Endometrial microvascular endothelial cells (primary cell): ENCODE results near the gene PTBP3. TPM values are rescaled to one million over a fixed set of nuclear protein-coding genes. Genes with fewer than 3 reads are reported as not detected.

Experiments used
- in situ Hi-C: cut with HindIII; loops from 2 replicates; pipeline ENCODE4 v1.10.0; 2017; ENCODE audit warnings: low sequenced_read_pairs, low pct_unique_long_range_greater_than_20kb; ENCODE audit errors: inconsistent ontology term
- total RNA-seq: library from RNA; depleted of rRNA; stranded (reverse); fragments of >200 nt; gene quantifications from one replicate; pipeline ENCODE4 v1.2.3, GENCODE V29; 2015; ENCODE audit errors: inconsistent ontology term

Gene PTBP3
- total RNA-seq, 1 donor from 2014 or later = 48.1 TPM

DNA sequence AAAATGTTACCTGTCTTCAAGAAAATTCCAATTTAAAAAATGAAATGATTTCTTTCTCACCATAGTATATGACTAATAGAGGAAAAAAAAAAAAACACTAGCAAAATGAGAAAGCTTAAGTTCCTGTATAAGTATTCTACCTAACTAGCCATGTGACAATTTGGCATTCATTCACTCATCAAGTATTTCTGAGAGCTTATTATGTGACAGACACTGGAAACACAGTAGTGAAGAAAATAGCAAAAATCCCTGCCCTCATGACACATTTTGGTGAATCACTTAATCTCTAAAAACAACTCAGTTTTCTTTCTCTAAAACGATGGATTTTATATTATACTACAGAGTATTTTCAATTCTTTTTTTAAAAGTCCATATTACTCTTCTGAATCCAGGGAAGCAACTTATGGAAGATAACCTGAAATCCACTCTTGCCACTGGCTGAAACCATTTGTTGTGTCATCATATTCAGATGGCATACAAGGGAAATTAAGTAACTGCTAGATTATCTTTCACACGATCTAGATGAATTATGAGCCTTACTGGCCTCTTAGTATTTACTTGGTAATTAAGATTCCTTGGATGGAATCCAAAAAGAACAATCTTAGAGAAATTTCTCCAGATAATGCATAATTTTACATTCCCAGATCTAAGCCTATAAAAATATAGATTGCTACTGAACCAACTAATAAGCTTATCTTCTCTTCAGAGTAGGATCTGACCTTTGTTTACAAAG, 5.5 kb downstream of the PTBP3 start:
- in situ Hi-C loops = no loop called here

DNA sequence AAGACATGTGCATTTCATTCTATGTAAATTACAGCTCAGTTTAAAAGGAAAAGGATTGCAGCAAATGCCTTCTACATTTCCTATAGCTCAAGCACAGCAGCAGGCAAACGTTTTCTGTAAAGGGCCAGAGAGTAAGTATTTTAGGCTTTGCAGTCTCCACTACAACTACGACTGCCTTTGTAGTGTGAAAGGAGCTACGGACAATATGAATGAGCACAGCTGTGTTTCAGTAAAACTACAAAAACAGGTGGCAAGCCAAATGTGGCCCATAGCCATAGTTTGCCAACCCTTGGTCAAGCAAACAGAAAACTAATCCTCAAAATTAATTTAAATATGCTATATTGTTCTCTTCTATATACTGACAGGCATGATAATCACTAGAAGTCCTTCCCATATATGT, 7.2 kb downstream of the PTBP3 start:
- in situ Hi-C loops = no loop called here

DNA sequence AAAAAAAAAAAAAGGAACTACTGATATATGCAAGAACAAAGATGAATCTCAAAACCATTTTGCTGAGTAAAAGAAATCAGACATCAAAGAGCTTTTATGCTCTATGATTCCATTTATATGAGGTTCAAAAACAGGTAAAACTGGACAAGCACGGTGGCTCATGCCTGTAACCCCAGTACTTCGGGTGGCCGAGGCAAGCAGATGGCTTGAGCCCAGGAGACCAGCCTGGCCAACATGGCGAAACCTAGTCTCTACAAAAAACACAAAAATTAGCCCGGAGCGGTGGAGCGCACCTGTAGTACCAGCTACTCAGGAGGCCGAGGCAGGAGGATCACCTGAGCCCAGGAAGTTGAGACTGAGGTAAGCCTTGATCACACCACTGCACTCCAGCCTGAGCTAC, 7.8 kb downstream of the PTBP3 start:
- in situ Hi-C loops = no loop called here

DNA sequence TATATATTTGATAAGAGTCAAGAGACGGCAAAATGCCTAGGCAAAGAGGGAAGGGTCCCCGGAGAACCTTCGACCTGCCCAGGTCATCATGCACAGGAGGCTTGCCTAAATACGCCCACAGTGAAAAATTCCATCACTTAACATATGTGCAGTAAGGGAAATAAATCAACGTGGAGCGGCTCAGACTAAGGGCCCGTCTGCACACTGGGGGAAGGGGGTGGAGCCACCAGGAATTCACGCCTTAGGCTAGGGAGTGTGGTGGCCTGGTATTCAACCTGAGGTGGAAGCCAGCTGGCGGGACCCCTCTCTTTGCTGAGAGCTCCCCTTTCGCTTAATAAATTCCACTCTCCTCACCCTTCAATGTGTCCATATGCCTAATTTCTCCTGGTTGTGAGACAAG, 8.3 kb downstream of the PTBP3 start:
- in situ Hi-C loops = no loop called here

DNA sequence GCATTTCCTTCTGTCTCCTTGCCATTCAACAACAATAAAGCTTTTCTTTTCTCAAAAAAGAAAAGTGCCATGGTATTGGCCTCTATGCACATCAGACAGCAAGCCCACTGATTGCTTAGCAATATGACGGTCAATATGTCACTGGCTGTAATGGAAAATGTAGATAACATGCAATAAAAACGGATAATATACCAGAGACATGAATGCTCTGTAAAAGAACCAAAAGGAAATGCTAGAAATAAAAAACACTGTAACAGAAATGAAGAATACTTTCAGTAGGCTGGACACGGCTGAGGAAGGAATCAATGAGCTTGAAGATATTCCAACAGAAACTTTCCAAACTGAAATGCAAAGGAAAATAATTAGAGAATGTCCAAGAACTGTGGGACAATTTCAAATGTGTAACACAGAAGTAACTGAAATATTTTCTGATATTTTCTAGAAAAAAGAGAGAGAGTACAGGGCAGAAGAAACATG, 10.0 kb downstream of the PTBP3 start:
- in situ Hi-C loops = no loop called here

DNA sequence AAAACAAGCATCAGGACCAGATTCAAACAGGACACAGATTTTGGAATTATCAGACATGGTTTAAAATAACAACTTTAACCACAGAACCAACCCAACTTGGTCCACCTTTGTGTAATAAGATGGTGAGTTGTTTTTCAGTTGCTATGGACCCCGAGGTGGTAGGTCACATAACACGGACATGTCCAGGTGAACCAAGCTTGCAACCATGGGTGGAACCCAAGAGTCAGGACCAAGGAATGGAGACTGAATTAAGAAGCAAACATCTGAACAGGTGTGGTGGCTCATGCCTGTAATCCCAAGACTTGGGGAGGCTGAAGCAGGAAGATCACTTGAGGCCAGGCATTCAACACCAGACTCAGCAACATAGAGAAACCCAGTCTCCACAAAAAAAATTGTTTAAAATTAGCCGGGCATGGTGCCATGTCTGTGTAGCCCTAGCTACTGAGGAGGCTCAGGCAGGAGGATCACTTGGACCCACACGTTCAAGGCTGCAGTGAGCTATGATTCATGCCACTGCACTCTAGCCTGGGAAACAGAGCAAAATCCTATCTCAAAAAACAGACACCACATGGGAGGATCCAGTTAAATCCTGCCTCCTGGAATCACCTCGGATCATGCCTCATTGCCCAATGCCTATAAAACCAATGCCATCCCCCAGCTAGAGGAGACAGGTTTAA, 10.6 kb downstream of the PTBP3 start:
- in situ Hi-C loops = no loop called here

DNA sequence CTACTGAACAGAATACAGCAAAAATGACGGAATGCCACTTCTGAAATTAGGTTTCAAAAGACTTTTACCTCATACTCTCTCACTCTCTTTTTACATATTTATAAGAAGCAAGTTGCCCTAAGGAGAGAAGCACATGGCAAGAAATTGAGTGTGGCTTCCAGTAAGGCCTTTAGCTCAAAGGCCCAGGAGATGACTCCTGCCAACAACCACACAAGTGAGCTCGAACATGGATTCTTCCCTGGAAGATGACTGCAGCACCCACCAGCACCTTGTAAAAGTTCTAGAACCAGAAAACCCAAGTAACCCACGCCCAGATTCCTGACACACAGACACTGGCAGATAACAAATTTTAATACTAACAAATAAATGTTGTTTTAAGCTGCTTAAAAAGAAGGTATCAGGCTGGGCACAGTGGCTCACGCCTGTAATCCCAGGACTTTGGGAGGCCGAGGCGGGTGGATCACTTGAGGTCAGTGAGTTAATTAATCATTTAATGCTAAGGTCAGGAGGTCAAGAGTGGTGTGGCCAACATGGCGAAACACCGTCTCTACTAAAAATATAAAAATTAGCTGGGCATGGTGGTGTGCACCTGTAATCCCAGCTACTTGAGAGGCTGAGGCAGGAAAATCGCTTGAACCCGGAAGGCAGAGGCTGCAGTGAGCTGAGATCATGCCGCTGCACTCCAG, 17.0 kb downstream of the PTBP3 start:
- in situ Hi-C loops = no loop called here

- in situ Hi-C loops = no loop called here
Observed at GRCh38 chr9:112315331-112316257, 17.8 kb downstream of the PTBP3 start.

DNA sequence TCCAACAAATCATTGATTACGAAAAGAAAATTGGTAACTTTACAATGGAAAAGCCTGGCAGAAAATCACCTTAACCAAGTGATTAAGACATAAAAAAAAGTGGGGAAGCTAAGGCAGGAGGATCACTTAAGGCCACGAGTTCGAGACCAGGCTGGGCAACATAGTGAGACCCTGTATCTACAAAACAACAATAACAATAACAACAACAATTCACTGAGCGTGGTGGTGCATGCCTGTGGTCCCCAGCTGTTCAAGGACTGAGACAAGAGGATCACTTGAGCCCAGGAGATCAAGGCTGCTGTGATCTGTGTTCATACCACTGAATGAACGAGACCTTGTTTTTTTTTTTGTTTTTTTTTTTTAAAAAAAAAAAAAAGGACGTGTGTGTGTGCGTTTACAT, 21.3 kb downstream of the PTBP3 start:
- in situ Hi-C loops = no loop called here

- in situ Hi-C loops = no loop called here
Observed at GRCh38 chr9:112311497-112311896, 21.9 kb downstream of the PTBP3 start.

DNA sequence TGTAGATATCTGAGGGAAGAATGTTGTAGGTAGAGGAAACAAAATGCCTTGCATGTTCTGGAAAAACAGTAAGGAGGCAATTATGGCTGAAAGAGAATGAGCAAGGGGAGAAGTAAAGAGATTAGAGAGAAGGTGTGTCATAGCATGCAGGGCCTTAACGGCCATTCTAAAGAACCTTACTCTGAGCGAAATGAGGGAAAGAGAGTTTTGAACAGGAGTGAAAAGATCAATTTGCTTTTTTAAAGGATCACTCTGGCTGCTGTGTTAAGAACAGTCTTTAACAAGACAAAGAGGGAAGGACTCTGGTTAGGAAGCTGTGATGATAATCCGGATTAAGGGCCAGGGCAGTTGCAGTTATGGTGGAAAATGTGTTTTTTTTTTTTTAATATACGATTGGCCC, 22.6 kb downstream of the PTBP3 start:
- in situ Hi-C loops = no loop called here

- in situ Hi-C loops = no loop called here
Observed at GRCh38 chr9:112308588-112308987, 24.8 kb downstream of the PTBP3 start.

GRCh38 chr9:112301420-112301819, 32.0 kb downstream of the PTBP3 start:
- in situ Hi-C loops = no loop called here

DNA sequence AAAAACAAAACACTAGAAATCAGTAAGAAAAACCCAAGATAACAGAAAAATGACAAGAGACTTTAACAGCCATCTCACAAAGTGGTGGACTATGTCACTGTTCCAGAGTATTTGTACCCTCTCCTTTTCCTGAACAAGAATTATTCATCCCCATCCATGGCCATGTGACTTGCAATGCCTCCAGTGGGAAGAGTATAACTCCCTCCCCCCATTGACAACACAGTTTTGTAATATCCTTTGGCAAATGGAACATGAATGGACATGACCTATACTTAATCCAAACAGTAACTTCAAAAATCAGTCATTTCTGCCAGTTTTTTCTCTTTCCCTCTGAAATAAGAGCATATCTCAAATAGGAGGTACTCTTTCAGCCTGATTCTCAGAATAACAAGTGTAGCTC, 33.9 kb downstream of the PTBP3 start:
- in situ Hi-C loops = no loop called here

DNA sequence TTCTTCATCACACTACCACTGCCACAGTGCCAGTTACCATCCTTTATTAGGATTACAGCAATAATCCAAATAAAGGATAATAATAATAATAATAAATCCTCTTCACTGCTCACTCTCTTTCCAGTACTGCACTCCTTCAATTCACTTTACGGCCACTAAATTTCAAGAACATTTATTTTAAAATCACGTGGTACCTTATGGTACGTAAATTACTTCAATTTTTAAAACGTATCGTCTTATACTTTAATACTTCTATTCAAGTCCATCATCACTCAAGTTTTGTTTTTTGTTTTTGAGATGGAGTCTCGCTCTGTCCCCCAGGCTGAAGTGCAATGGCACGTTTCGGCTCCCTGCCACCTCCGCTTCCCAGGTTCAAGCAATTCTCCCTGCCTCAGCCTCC, 36.5 kb downstream of the PTBP3 start:
- in situ Hi-C loops = no loop called here

DNA sequence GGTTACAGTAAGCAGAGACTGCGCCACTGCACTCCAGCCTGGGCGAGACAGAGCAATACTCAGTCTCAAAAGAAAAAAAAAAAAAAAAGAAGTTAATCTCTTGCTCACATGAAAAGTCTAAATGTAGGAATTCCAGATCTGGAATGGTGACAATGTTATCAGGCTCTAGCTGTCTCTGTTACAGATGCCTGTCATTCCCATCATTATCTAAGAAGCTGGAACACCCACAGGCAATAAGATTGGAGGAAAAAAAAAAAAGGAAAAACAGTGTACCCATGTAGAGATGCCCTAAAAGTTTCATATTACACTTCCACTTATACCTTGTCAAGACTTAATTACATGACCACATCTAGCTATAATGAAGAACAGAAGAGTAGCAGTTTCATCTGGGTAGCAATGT, 38.2 kb downstream of the PTBP3 start:
- in situ Hi-C loops = no loop called here

DNA sequence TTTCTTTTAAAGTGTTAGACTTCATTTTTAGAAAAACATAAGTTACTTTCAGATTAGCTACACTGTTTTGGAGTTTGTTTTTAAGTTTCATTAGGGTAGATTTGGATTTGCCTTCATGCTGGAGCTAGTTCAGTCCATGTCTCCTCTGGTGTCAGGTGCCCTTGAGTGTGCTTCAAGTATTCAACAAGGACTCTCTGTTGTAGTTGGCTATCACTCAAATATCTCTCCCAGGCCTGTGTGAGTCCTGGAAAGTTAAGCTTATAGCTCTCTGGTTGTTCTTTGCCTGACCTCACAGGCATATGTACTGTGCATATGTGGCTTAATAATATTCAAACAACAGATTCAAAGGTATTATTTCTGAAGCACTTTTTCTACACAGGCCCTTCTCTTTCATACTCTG, 45.4 kb downstream of the PTBP3 start:
- in situ Hi-C loops = no loop called here

DNA sequence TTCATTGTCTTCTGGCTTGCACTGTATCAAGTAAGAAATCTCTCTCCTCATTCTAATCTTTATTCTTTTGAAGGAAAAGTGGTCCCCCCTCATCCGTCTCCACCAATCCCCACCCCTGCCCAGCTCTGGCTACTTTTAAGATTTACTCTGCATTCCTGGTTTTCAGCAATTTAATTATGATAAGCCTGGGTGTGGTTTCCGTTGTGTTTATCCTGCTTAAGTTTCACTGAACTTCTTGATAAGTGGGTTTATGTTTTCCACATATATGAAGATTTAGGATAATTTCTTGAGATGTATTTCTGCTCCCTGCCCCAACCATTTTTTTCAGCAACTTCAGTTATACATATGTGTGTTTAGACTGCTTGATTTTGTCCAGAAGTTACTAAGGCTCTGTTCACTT, 46.5 kb downstream of the PTBP3 start:
- in situ Hi-C loops = no loop called here

DNA sequence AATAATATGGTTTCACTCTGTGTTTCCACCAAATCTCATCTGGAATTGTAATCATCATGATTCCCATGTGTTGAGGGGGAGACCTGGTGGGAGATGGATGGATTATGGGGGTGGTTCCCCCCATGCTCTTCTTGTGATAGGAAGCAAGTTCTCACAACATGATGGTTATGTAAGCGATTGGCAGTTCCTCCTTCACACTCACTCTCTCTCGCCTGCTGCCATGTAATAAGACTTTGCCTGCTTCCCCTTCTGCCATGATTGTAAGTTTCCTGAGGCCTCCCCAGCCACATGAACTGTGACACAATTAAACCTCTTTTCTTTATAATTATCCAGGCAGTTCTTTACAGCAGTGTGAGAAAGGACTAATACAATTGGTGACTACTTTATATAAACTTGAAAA, 48.4 kb downstream of the PTBP3 start:
- in situ Hi-C loops = no loop called here
